ENCODE data around the gene SHANK1. TPM values are rescaled to one million over a fixed set of nuclear protein-coding genes. Genes with fewer than 3 reads are reported as not detected.

The SHANK1 gene
- total RNA-seq, 4 donors from 2014 or later = 0.10 to 0.45 TPM; not detected in 2

- DNase-seq = no peak
- no peak overlapping the region for H3K27ac ChIP-seq
- peaks cover 15 to 18% of the 10 kb centered on the region in 2 donors for H3K4me1 ChIP-seq
- no peak for TF ChIP-seq CTCF (IDR thresholded peaks at IDR 0.05)
- TF ChIP-seq POLR2A (IDR thresholded peaks at IDR 0.05) = no peak
- intact Hi-C loops (cut with DNase I) = no loop called here
- no peaks in the 10 kb centered on the region for H3K36me3 ChIP-seq
- H3K27me3 ChIP-seq = peaks cover 2% of the 10 kb centered on the region
- 41 to 50% methylated on average over 10 of the region's 10 CpGs for WGBS, 2 donors
- H3K4me3 ChIP-seq (replicated peaks in 1 of 3) = no peak overlapping the region
- no peaks in the 10 kb centered on the region for H3K9me3 ChIP-seq
Observed at GRCh38 chr19:50661023-50661422, 58.6 kb downstream of the SHANK1 start.

GRCh38 chr19:50660088-50660366, 59.6 kb downstream of the SHANK1 start:
- TF ChIP-seq POLR2A (IDR thresholded peaks at IDR 0.05) = no peak
- TF ChIP-seq CTCF (IDR thresholded peaks at IDR 0.05) = no peak
- intact Hi-C loops (cut with DNase I) = no loop called here
- no peak overlapping the region for H3K4me3 ChIP-seq (replicated peaks in 1 of 3)
- H3K9me3 ChIP-seq = no peaks in the 10 kb centered on the region
- no peak overlapping the region for H3K27ac ChIP-seq
- no peaks in the 10 kb centered on the region for H3K36me3 ChIP-seq
- H3K27me3 ChIP-seq = no peaks in the 10 kb centered on the region
- no peak for DNase-seq
- H3K4me1 ChIP-seq = peaks cover 15 to 18% of the 10 kb centered on the region in 2 donors
- 22 to 26% methylated on average over 6 of the region's 6 CpGs for WGBS, 2 donors

GRCh38 chr19:50659318-50660087, 60.1 kb downstream of the SHANK1 start:
- DNase-seq = no peak
- Histone ChIP-seq H3K9me3 (no peaks in the 10 kb centered on the region), H3K36me3 (no peaks in the 10 kb centered on the region), H3K4me1 (peaks cover 15 to 18% of the 10 kb centered on the region in 2 donors), H3K27me3 (no peaks in the 10 kb centered on the region), H3K27ac (no peak overlapping the region), H3K4me3 (replicated peaks in 1 of 3) (no peak overlapping the region)
- TF ChIP-seq POLR2A (IDR thresholded peaks at IDR 0.05) (no peak), CTCF (IDR thresholded peaks at IDR 0.05) (no peak)
- 2 to 3% methylated on average over 28 to 35 of the region's 37 CpGs for WGBS, 2 donors
- intact Hi-C loops (cut with DNase I) = no loop called here

- TF ChIP-seq POLR2A (IDR thresholded peaks at IDR 0.05) = peak in 1 of 2 donors; percentile 61
- TF ChIP-seq CTCF (IDR thresholded peaks at IDR 0.05) = peak in 1 of 6 experiments; percentile 20
- Histone ChIP-seq H3K4me3 (replicated peaks in 1 of 3) (peak overlapping the region in 1 of 3 donors; percentile 15), H3K4me1 (peaks cover 15 to 18% of the 10 kb centered on the region in 2 donors), H3K27ac (no peak overlapping the region), H3K27me3 (no peaks in the 10 kb centered on the region), H3K9me3 (no peaks in the 10 kb centered on the region), H3K36me3 (no peaks in the 10 kb centered on the region)
- WGBS, 2 donors = 3 to 6% methylated on average over 22 to 36 of the region's 67 CpGs
- intact Hi-C loops (cut with DNase I) = no loop called here
- DNase-seq = peak; percentile 62 to 82
Observed at GRCh38 chr19:50658441-50659317, 60.9 kb downstream of the SHANK1 start.

Measured in thyroid gland (tissue), 4 donors.